ENCODE measurements around the gene KLHL14. TPM values are rescaled to one million over a fixed set of nuclear protein-coding genes. Genes with fewer than 3 reads are reported as not detected.

The KLHL14 gene
- total RNA-seq, 1 donor from 2014 or later: not detected

- intact Hi-C loops (cut with micrococcal nuclease): no loop called here
- Mint-ChIP-seq H3K36me3 (ENCODE audit: low read depth) (no peaks in the 10 kb centered on the region), H3K27ac (no peak overlapping the region), H3K4me1 (ENCODE audit: low read depth) (no peaks in the 10 kb centered on the region), H3K9me3 (no peaks in the 10 kb centered on the region), H3K4me3 (no peak overlapping the region), H3K27me3 (ENCODE audit: insufficient read depth) (peaks cover 3% of the 10 kb centered on the region)
- DNase-seq (ENCODE audit: low spot score): no peak
Observed at GRCh38 chr18:32779010-32779409, 6.2 kb upstream of the KLHL14 start.

- peaks cover 17% of the 10 kb centered on the region for H3K27me3 Mint-ChIP-seq (ENCODE audit: insufficient read depth)
- H3K4me3 Mint-ChIP-seq: no peak overlapping the region
- intact Hi-C loops (cut with micrococcal nuclease): no loop called here
- H3K36me3 Mint-ChIP-seq (ENCODE audit: low read depth): no peaks in the 10 kb centered on the region
- DNase-seq (ENCODE audit: low spot score): no peak
- no peaks in the 10 kb centered on the region for H3K9me3 Mint-ChIP-seq
- no peak overlapping the region for H3K27ac Mint-ChIP-seq
- H3K4me1 Mint-ChIP-seq (ENCODE audit: low read depth): no peaks in the 10 kb centered on the region
Observed at GRCh38 chr18:32777049-32777448, 4.2 kb upstream of the KLHL14 start.

GRCh38 chr18:32776561-32776960 is 3.7 kb upstream of the KLHL14 start:
- H3K4me3 Mint-ChIP-seq: no peak overlapping the region
- intact Hi-C loops (cut with micrococcal nuclease): no loop called here
- H3K27ac Mint-ChIP-seq: no peak overlapping the region
- no peaks in the 10 kb centered on the region for H3K36me3 Mint-ChIP-seq (ENCODE audit: low read depth)
- H3K4me1 Mint-ChIP-seq (ENCODE audit: low read depth): no peaks in the 10 kb centered on the region
- H3K9me3 Mint-ChIP-seq: no peaks in the 10 kb centered on the region
- peaks cover 17% of the 10 kb centered on the region for H3K27me3 Mint-ChIP-seq (ENCODE audit: insufficient read depth)
- DNase-seq (ENCODE audit: low spot score): no peak

GRCh38 chr18:32775628-32776027 is 2.8 kb upstream of the KLHL14 start:
- Mint-ChIP-seq H3K4me3 (no peak overlapping the region), H3K27ac (no peak overlapping the region), H3K9me3 (no peaks in the 10 kb centered on the region), H3K27me3 (ENCODE audit: insufficient read depth) (peaks cover 22% of the 10 kb centered on the region), H3K4me1 (ENCODE audit: low read depth) (no peaks in the 10 kb centered on the region), H3K36me3 (ENCODE audit: low read depth) (no peaks in the 10 kb centered on the region)
- no peak for DNase-seq (ENCODE audit: low spot score)
- intact Hi-C loops (cut with micrococcal nuclease): no loop called here

GRCh38 chr18:32773382-32773712 is 524 bp upstream of the KLHL14 start:
- Mint-ChIP-seq H3K27me3 (ENCODE audit: insufficient read depth) (peaks cover 37% of the 10 kb centered on the region), H3K9me3 (no peaks in the 10 kb centered on the region), H3K36me3 (ENCODE audit: low read depth) (no peaks in the 10 kb centered on the region), H3K4me1 (ENCODE audit: low read depth) (no peaks in the 10 kb centered on the region), H3K4me3 (no peak overlapping the region), H3K27ac (no peak overlapping the region)
- intact Hi-C loops (cut with micrococcal nuclease): no loop called here
- DNase-seq (ENCODE audit: low spot score): no peak

- no peaks in the 10 kb centered on the region for H3K4me1 Mint-ChIP-seq (ENCODE audit: low read depth)
- H3K27me3 Mint-ChIP-seq (ENCODE audit: insufficient read depth): peaks cover 47% of the 10 kb centered on the region
- intact Hi-C loops (cut with micrococcal nuclease): no loop called here
- H3K9me3 Mint-ChIP-seq: no peaks in the 10 kb centered on the region
- H3K27ac Mint-ChIP-seq: no peak overlapping the region
- H3K36me3 Mint-ChIP-seq (ENCODE audit: low read depth): no peaks in the 10 kb centered on the region
- no peak overlapping the region for H3K4me3 Mint-ChIP-seq
- no peak for DNase-seq (ENCODE audit: low spot score)
Observed at GRCh38 chr18:32771871-32772580, 797 bp downstream of the KLHL14 start.

- intact Hi-C loops (cut with micrococcal nuclease): no loop called here
- Mint-ChIP-seq H3K27me3 (ENCODE audit: insufficient read depth) (peaks cover 47% of the 10 kb centered on the region), H3K9me3 (no peaks in the 10 kb centered on the region), H3K4me1 (ENCODE audit: low read depth) (no peaks in the 10 kb centered on the region), H3K27ac (no peak overlapping the region), H3K4me3 (no peak overlapping the region), H3K36me3 (ENCODE audit: low read depth) (no peaks in the 10 kb centered on the region)
- no peak for DNase-seq (ENCODE audit: low spot score)
Observed at GRCh38 chr18:32771169-32771751, 1.6 kb downstream of the KLHL14 start.

- H3K9me3 Mint-ChIP-seq: no peaks in the 10 kb centered on the region
- H3K27me3 Mint-ChIP-seq (ENCODE audit: insufficient read depth): peaks cover 47% of the 10 kb centered on the region
- no peak overlapping the region for H3K4me3 Mint-ChIP-seq
- no peak overlapping the region for H3K27ac Mint-ChIP-seq
- no peak for DNase-seq (ENCODE audit: low spot score)
- intact Hi-C loops (cut with micrococcal nuclease): no loop called here
- no peaks in the 10 kb centered on the region for H3K36me3 Mint-ChIP-seq (ENCODE audit: low read depth)
- H3K4me1 Mint-ChIP-seq (ENCODE audit: low read depth): no peaks in the 10 kb centered on the region
Observed at GRCh38 chr18:32770666-32771168, 2.1 kb downstream of the KLHL14 start.

- intact Hi-C loops (cut with micrococcal nuclease): no loop called here
- Mint-ChIP-seq H3K36me3 (ENCODE audit: low read depth) (no peaks in the 10 kb centered on the region), H3K4me3 (no peak overlapping the region), H3K4me1 (ENCODE audit: low read depth) (no peaks in the 10 kb centered on the region), H3K9me3 (no peaks in the 10 kb centered on the region), H3K27me3 (ENCODE audit: insufficient read depth) (peaks cover 47% of the 10 kb centered on the region), H3K27ac (no peak overlapping the region)
- DNase-seq (ENCODE audit: low spot score): no peak
Observed at GRCh38 chr18:32770054-32770665, 2.7 kb downstream of the KLHL14 start.

GRCh38 chr18:32769586-32770053 is 3.2 kb downstream of the KLHL14 start:
- Mint-ChIP-seq H3K4me3 (no peak overlapping the region), H3K27me3 (ENCODE audit: insufficient read depth) (peaks cover 47% of the 10 kb centered on the region), H3K27ac (no peak overlapping the region), H3K36me3 (ENCODE audit: low read depth) (no peaks in the 10 kb centered on the region), H3K9me3 (no peaks in the 10 kb centered on the region), H3K4me1 (ENCODE audit: low read depth) (no peaks in the 10 kb centered on the region)
- intact Hi-C loops (cut with micrococcal nuclease): no loop called here
- DNase-seq (ENCODE audit: low spot score): no peak

- Mint-ChIP-seq H3K9me3 (no peaks in the 10 kb centered on the region), H3K4me3 (no peak overlapping the region), H3K4me1 (ENCODE audit: low read depth) (no peaks in the 10 kb centered on the region), H3K36me3 (ENCODE audit: low read depth) (no peaks in the 10 kb centered on the region), H3K27ac (no peak overlapping the region), H3K27me3 (ENCODE audit: insufficient read depth) (peaks cover 45% of the 10 kb centered on the region)
- DNase-seq (ENCODE audit: low spot score): no peak
- intact Hi-C loops (cut with micrococcal nuclease): no loop called here
Observed at GRCh38 chr18:32769071-32769585, 3.7 kb downstream of the KLHL14 start.

- peaks cover 35% of the 10 kb centered on the region for H3K27me3 Mint-ChIP-seq (ENCODE audit: insufficient read depth)
- H3K4me3 Mint-ChIP-seq: no peak overlapping the region
- no peak for DNase-seq (ENCODE audit: low spot score)
- H3K36me3 Mint-ChIP-seq (ENCODE audit: low read depth): no peaks in the 10 kb centered on the region
- H3K9me3 Mint-ChIP-seq: no peaks in the 10 kb centered on the region
- H3K4me1 Mint-ChIP-seq (ENCODE audit: low read depth): no peaks in the 10 kb centered on the region
- H3K27ac Mint-ChIP-seq: no peak overlapping the region
- intact Hi-C loops (cut with micrococcal nuclease): no loop called here
Observed at GRCh38 chr18:32767400-32767799, 5.4 kb downstream of the KLHL14 start.

- intact Hi-C loops (cut with micrococcal nuclease): no loop called here
- Mint-ChIP-seq H3K9me3 (no peaks in the 10 kb centered on the region), H3K27me3 (ENCODE audit: insufficient read depth) (peaks cover 25% of the 10 kb centered on the region), H3K27ac (no peak overlapping the region), H3K4me1 (ENCODE audit: low read depth) (no peaks in the 10 kb centered on the region), H3K36me3 (ENCODE audit: low read depth) (no peaks in the 10 kb centered on the region), H3K4me3 (no peak overlapping the region)
- DNase-seq (ENCODE audit: low spot score): no peak
Observed at GRCh38 chr18:32764611-32765244, 8.1 kb downstream of the KLHL14 start.
